WTC11 (cell line): ENCODE data around the gene TMEM89. TPM values are rescaled to one million over a fixed set of nuclear protein-coding genes. Genes with fewer than 3 reads are reported as not detected.

ENCODE experiments used
- AFF4 ChIP-seq: sonication (generic); formaldehyde crosslinking; IDR thresholded peaks from 2 replicates; pipeline ENCODE4 v1.8.1; 2023; ENCODE audit warnings: mild to moderate bottlenecking, missing genetic modification reagents, borderline replicate concordance
- ATF3 ChIP-seq: sonication (generic); formaldehyde crosslinking; conservative IDR thresholded peaks from 2 replicates; pipeline ENCODE4 v1.8.1; 2022; ENCODE audit warnings: mild to moderate bottlenecking, missing genetic modification reagents
- ATF6 ChIP-seq: sonication (generic); formaldehyde crosslinking; IDR thresholded peaks from 2 replicates; pipeline ENCODE4 v1.8.1; 2023; ENCODE audit warnings: mild to moderate bottlenecking, missing genetic modification reagents
- CREB1 ChIP-seq: sonication (generic); formaldehyde crosslinking; IDR thresholded peaks from 2 replicates; pipeline ENCODE4 v1.8.0; 2023; ENCODE audit warnings: mild to moderate bottlenecking, missing genetic modification reagents
- EMX1 ChIP-seq: fragments of 250-450 bp; sonication (Bioruptor Pico); IDR thresholded peaks from 2 replicates; pipeline ENCODE4 v1.8.0; 2021; ENCODE audit warnings: mild to moderate bottlenecking
- FOXJ3 ChIP-seq: sonication (generic); formaldehyde crosslinking; IDR thresholded peaks from 2 replicates; pipeline ENCODE4 v1.9.0; 2021; ENCODE audit warnings: missing genetic modification reagents, mild to moderate bottlenecking, borderline replicate concordance
- FOXP1 ChIP-seq: sonication (generic); formaldehyde crosslinking; IDR thresholded peaks from 2 replicates; pipeline ENCODE4 v1.8.0; 2022; ENCODE audit warnings: missing genetic modification reagents, mild to moderate bottlenecking, moderate library complexity, borderline replicate concordance
- FOXP4 ChIP-seq: sonication (generic); formaldehyde crosslinking; IDR thresholded peaks from 2 replicates; pipeline ENCODE4 v1.8.0; 2022; ENCODE audit warnings: mild to moderate bottlenecking, missing genetic modification reagents
- GABPB1 ChIP-seq: sonication (generic); formaldehyde crosslinking; IDR thresholded peaks from 2 replicates; pipeline ENCODE4 v1.8.1; 2023; ENCODE audit warnings: mild to moderate bottlenecking, missing genetic modification reagents
- KAT7 ChIP-seq: sonication (generic); formaldehyde crosslinking; IDR thresholded peaks from 2 replicates; pipeline ENCODE4 v1.8.1; 2023; ENCODE audit warnings: missing genetic modification reagents, mild to moderate bottlenecking, borderline replicate concordance
- MYBL2 ChIP-seq: sonication (generic); formaldehyde crosslinking; IDR thresholded peaks from 2 replicates; pipeline ENCODE4 v1.8.1; 2023; ENCODE audit warnings: mild to moderate bottlenecking, moderate library complexity, missing genetic modification reagents
- NFATC4 ChIP-seq: fragments of 250-450 bp; sonication (Bioruptor Pico); IDR thresholded peaks from 2 replicates; pipeline ENCODE4 v1.9.0; 2021; ENCODE audit warnings: mild to moderate bottlenecking
- PRDM15 ChIP-seq: sonication (generic); formaldehyde crosslinking; IDR thresholded peaks from 2 replicates; pipeline ENCODE4 v1.8.0; 2022; ENCODE audit warnings: missing genetic modification reagents
- RORB ChIP-seq: fragments of 250-450 bp; sonication (Bioruptor Pico); IDR thresholded peaks from 2 replicates; pipeline ENCODE4 v1.9.0; 2021; ENCODE audit warnings: mild to moderate bottlenecking
- SMAD4 ChIP-seq: sonication (generic); formaldehyde crosslinking; IDR thresholded peaks from 2 replicates; pipeline ENCODE4 v1.8.0; 2022; ENCODE audit warnings: mild to moderate bottlenecking, missing genetic modification reagents
- USF2 ChIP-seq: sonication (generic); formaldehyde crosslinking; IDR thresholded peaks from 2 replicates; pipeline ENCODE4 v1.8.1; 2023; ENCODE audit warnings: mild to moderate bottlenecking, missing genetic modification reagents, moderate library complexity
- ZNF281 ChIP-seq: sonication (generic); formaldehyde crosslinking; IDR thresholded peaks from 2 replicates; pipeline ENCODE4 v1.8.0; 2023; ENCODE audit warnings: mild to moderate bottlenecking, missing genetic modification reagents
- ZNF317 ChIP-seq: sonication (generic); formaldehyde crosslinking; IDR thresholded peaks from 2 replicates; pipeline ENCODE4 v1.8.1; 2023; ENCODE audit warnings: low read depth, mild to moderate bottlenecking, moderate library complexity, missing genetic modification reagents, borderline replicate concordance
- ZNF396 ChIP-seq: fragments of 250-450 bp; sonication (Bioruptor Pico); IDR thresholded peaks from 2 replicates; pipeline ENCODE4 v1.8.0; 2021; ENCODE audit warnings: mild to moderate bottlenecking, moderate library complexity, borderline replicate concordance
- ZSCAN18 ChIP-seq: fragments of 250-450 bp; sonication (Bioruptor Pico); IDR thresholded peaks from 2 replicates; pipeline ENCODE4 v2.1.2; 2022; ENCODE audit warnings: mild to moderate bottlenecking, moderate library complexity
- total RNA-seq: library from RNA; stranded (reverse); gene quantifications from 3 replicates; pipeline ENCODE4 v1.2.3, GENCODE V29; 2021

The TMEM89 gene
- total RNA-seq, 1 experiment from 2014 or later = 0.66 TPM

- TF ChIP-seq PRDM15 (no peak; the same call in none of the 2 replicates), CREB1 (peak; percentile 15; the same call in 1 of the 2 replicates), RORB (CRISPR knock-in tag) (no peak), AFF4 (no peak; the same call in 1 of the 2 replicates), MYBL2 (CRISPR knock-in tag) (peak; percentile 97; the same call in 1 of the 2 replicates), GABPB1 (peak; percentile 8; the same call in 1 of the 2 replicates), SMAD4 (CRISPR knock-in tag) (no peak), ZSCAN18 (CRISPR knock-in tag) (no peak), ZNF317 (CRISPR knock-in tag) (no peak), ATF6 (no peak), ATF3 (CRISPR knock-in tag) (peak; percentile 83), FOXP4 (CRISPR knock-in tag) (peak; percentile 94), NFATC4 (CRISPR knock-in tag) (no peak), ZNF396 (CRISPR knock-in tag) (no peak), USF2 (CRISPR knock-in tag) (peak; percentile 73), EMX1 (CRISPR knock-in tag) (0 out of 2 replicates have a peak, but pooled peaks have one; percentile 73), KAT7 (CRISPR knock-in tag) (no peak), FOXJ3 (CRISPR knock-in tag) (no peak), ZNF281 (CRISPR knock-in tag) (peak; percentile 86), FOXP1 (CRISPR knock-in tag) (peak; percentile 98)
Observed at GRCh38 chr3:48663489-48664312, 42.1 kb upstream of the TMEM89 start (continued).
